ENCODE data around the gene ARHGAP15. TPM values are rescaled to one million over a fixed set of nuclear protein-coding genes. Genes with fewer than 3 reads are reported as not detected.
"Not testable (repeated sequence)": the region's sequence is repeated elsewhere in the genome, so short reads cannot be mapped to it uniquely, and the experiment has no call there.

The ARHGAP15 gene
- total RNA-seq, result 1 to 10 TPM; 2.2 to 8.8 TPM
- long read RNA-seq, partial matches to known transcripts, result 0 of 1 reads
- long read RNA-seq, other reads (novel, unspliced or antisense), result 1 of 1 reads

DNA sequence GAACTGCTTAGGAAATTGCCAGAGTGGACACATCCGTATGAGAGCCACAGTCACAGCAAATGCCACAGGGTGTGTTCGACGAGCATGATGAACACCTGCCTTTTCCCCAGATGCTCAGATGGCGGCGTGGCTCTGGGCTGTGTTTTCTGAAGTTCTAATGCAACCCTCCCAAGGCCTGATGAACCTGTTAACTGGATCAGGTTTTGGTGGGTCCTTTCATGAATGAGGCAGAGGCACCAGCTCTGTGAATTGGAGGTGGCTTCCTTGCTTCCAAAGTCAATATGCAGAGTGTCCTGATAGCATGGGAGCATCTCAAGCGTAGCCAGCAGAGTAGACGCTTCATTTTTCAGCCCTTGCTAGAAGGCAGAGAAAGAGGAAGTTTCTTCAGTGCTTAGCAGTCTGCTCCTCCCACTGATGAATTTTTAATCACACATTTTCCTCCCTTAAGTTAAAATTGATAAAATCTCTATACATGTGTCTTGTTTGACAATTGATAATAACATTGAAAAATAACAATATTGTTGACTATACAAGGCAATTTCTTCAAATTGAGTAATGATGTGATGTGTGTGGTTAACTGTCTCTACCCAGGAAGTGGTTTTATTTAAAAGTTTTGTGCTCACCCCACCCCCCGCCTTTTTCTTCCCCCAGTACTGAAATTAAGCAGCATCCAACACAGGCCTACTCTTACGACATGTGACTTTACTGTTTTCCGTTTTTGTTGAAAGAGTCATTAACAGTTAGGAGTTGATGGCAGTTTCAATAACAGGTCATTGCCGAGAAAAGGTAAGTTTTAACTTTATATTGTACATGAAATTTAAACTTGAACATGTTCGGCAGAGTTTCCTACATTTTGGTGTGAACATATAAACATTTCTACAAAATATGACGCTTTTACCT is at the start of gene ARHGAP15:
Gene ARHGAP15 (plus strand): TSS at position 739 of the 900 bp plus-strand sequence.
- intact Hi-C loops (cut with DNase I, micrococcal nuclease), result no loop called here
- ATAC-seq, result peak; percentile 44
- peak in 1 of 2 donors; percentile 45 for DNase-seq

DNA sequence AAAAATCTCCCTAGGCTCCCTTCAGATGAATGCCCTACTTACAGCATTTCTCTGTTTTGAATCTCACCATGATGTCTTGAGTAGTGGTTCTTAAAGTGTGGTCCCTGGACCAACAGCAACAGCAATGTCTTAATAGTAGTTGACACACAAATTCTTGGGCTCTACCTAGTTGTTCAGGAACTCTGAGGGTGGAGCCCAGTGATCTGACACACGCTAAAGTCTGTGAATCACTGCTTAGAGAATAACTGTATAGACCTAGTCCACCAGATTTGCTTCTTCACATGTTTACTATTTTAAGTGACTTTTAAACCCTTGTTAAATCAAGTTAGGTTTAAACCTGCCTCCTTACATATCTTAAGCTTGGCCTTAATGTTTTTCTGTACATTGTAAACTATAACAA is 47.6 kb upstream of the ARHGAP15 start:
- intact Hi-C loops (cut with DNase I, micrococcal nuclease), result no loop called here
- DNase-seq (no peak), ATAC-seq (no peak)

DNA sequence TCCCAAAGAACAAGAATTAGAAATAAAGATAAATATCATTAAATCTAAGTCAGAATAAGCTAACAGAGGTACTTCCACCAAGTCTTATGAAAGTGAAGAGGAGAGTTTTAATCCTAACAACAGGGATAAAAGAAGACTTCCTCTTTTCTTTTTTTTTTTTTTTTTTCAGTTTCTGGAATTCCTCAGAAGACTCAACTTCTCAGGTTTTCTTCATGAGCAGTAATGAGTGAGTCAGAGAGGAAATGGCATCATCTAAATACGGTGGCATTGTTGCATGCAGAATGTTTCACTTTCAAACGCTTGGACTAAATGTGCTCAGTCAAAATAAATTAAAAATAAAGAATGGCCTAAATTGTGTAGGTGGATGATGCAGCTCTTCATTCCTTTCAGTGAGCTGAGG is 45.6 kb upstream of the ARHGAP15 start:
- ATAC-seq, result no peak
- DNase-seq, result no peak
- intact Hi-C loops (cut with DNase I, micrococcal nuclease), result no loop called here

DNA sequence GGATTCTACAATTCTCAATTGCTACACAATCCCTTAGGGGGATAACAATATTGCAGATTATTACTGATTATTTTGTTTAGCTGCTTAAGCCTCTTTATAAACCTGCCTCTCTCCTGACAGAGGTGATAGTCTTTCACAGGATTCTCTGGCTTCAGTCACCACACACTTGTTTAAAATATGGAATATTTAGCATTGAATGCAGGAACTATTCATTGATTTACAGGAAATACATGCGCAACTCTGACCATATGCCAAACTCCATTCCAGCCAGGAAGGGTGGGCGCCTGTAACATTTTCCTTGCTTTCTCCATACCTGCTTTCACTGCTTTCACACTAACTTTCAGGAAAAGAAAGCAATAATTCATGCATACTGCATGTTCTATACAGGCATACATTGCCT is 44.8 kb upstream of the ARHGAP15 start:
- DNase-seq (no peak), ATAC-seq (no peak)
- intact Hi-C loops (cut with DNase I, micrococcal nuclease), result no loop called here

DNA sequence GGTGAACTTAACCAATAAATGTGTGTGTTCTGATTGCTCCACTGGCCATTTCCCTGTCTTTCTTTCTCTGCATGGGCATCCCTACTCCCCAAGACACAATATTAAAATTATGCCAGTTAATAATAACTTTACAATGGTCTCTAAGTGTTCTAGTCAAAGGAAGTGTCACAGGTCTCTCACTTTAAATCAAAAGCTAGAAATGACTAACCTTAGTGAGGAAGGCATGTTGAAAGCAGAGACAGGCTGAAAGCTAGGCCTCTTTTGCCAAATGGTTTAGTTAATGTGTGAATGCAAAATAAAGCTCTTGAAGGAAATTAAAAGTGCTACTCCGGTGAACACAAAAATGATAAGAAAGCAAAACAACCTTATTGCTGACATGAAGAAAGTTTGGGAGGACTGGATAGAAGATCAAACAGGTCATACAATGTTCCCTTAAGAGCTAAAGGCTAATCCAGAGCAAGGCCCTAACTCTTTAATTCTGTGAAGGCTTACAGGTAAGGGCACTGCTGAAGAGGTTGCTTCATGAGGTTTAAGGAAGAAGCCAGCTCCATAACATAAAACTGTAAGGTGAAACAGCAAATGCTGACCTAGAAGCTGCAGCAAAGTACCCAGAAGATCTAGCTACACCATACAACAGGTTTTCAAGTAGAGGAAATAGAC is 44.0 kb upstream of the ARHGAP15 start:
- ATAC-seq (no peak), DNase-seq (no peak)
- intact Hi-C loops (cut with DNase I, micrococcal nuclease), result no loop called here

DNA sequence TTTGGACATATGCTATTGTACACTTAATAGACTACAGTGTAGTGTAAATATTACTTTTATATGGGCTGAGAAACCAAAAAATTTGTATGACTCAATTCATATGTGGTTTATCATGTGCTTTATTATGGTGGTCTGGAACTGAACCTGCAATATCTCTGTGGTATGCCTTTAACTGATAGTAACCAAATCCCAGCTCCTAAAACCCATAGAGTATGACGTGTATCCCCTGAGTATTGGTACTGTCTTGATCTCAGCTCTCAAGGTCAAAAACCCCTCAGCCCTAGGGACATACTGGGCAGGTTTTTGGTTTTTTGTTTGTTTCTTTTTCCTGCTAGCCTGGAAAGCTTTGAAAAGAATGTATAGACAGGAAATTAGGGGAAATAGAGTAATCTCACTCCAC is 42.2 kb upstream of the ARHGAP15 start:
- intact Hi-C loops (cut with DNase I, micrococcal nuclease), result no loop called here
- ATAC-seq (no peak), DNase-seq (no peak)

DNA sequence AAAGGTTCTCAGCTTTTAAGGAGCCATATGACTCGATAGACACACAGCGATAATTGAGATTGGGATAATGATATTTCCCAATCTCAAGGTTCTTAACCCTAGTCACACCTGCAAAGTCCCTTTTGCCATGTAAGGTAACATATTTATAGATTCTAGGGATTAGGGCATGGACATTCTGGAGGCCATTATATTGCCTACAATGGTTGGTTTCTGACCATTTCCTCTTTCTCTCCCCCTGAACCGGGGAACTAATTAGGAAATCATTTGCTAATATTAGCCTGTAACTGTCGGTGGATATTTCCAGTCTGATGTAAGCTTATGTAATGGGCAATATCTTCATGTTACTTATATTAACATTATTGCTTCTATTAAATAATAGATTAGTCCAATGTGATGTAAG is 40.8 kb upstream of the ARHGAP15 start:
- intact Hi-C loops (cut with DNase I, micrococcal nuclease), result no loop called here
- DNase-seq (no peak), ATAC-seq (no peak)

DNA sequence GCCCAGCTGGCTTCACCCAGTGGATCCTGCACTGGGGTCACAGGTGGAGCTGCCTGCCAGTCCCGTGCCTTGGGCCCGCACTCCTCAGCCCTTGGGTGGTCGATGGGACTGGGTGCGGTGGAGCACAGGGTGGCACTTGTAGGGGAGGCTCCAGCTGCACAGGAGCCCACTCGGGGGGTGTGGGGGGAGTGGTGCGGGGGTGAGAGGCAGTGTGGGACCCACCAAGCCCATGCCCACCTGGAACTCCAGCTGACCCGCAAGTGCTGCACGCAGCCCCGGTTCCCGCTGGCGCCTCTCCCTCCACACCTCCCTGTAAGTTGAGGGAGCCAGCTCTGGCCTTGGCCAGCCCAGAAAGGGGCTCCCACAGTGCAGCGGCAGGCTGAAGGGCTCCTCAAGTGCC is 39.7 kb upstream of the ARHGAP15 start:
- ATAC-seq; DNase-seq; intact Hi-C loops (cut with DNase I, micrococcal nuclease): not testable (repeated sequence)

DNA sequence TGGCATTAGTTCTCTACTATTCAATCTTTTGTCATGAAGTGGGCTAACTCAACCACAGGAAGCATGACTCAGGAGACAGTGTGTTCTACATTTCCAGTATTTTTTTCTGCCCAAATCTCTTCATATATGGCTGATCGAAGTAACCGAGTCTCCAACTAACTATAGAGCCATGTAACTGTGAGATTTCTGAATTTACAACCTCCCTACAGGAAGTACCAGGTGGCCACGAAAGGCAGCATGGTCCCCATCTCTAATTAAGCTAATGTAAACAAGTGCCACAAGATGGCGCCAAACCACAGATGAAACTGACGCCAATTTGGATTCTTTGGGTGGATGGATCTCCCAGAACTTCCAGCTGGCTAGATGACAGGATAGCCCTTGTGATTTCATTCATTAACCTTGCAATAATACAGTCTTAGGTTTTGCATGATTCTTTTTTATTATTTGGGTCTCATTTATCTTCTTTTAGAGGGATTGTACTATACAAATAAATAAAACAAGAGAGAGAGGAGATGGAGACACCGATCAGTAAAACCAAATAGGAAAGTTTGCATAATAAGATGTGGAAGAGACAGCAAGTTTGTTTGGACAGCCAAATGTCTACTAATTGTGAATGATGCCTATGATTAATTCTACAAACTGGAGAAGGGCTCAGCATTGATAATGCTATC is 18.3 kb upstream of the ARHGAP15 start:
- DNase-seq (peak in 1 of 2 donors; percentile 63), ATAC-seq (peak; percentile 56)
- intact Hi-C loops (cut with DNase I, micrococcal nuclease), result loop anchor here in 1 of 2 donors (10.0 kb wide), 1 partner anchor 144 kb away; no protein-coding TSS in a partner anchor

DNA sequence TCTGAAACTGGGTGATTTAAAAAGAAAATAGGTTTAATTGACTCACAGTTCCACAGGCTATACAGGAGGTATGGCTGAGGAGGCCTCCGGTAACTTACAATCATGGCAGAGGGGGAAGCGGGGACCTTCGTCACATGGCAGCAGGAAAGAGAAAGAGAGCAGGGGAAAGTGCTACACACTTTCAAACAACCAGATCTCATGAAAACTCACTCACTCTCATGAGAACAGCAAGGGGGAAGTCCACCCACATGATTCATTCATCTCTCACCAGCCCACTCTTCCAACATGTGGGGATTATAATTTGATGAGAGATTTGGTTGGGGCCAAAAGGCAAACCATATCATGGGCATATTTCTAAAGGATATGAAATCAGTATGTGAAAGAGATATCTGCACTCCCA is 12.0 kb upstream of the ARHGAP15 start:
- intact Hi-C loops (cut with DNase I, micrococcal nuclease), result loop anchor here in 1 of 2 donors (10.0 kb wide), 1 partner anchor 138 kb away; no protein-coding TSS in a partner anchor
- no peak for DNase-seq
- ATAC-seq, result no peak

DNA sequence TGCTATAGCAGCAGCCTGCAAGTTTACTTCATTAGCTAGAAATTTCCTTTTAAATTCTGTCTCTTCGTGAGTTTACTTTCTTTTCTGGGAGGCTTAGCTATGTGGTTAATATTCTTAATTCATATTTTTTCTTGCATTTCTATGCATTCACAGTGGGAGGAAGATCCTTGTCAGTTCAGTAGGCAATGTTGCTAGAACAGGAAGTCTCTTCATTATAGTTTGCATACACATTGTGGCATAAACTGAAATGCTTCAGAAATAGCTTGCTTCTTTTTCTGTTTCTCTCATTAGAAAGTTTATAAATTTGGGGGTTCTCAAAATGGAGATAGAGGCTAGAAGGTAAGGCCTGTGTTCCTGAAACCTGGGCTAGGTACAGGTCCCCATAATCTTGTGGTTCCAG is 8.1 kb upstream of the ARHGAP15 start:
- ATAC-seq (no peak), DNase-seq (no peak)
- intact Hi-C loops (cut with DNase I, micrococcal nuclease), result no loop called here

DNA sequence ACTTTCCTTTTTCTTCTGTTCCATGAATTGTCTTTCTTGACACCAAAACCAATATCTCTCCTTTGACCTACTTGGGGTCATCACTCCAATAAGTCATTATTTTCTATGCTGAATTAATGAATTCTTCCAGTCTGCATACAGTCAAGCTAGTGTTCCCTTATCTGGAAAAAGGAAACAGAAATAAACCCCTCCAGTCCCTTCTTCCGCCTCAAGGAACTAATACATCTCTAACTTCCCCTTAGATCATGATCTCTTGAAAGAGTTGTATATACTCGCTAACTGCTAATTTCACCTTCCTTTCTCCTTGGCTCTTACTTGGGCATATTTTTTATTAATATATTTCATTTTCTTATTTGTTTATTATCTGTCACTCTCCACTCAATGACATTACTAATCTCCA is 7.3 kb upstream of the ARHGAP15 start:
- ATAC-seq (no peak), DNase-seq (no peak)
- intact Hi-C loops (cut with DNase I, micrococcal nuclease), result no loop called here

DNA sequence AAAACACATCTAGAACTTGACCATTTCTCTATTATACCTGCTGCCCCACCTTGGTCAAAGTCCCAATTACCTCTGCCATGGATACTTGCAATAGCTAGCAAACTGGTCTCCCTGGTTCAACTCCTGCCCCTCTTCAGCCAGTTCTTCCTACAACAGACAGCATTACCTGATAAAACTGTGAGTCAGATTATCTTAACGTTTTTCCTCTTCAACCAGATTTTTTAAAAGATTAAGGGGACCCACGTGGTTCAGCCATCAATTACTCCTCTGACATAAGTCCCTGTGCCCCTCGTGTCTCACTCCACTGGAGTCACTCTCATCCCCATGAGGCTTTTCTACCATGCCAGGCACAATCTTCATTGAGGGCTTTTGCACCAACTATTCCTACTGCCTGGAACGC is 5.3 kb upstream of the ARHGAP15 start:
- ATAC-seq (no peak), DNase-seq (no peak)
- intact Hi-C loops (cut with DNase I, micrococcal nuclease), result no loop called here

DNA sequence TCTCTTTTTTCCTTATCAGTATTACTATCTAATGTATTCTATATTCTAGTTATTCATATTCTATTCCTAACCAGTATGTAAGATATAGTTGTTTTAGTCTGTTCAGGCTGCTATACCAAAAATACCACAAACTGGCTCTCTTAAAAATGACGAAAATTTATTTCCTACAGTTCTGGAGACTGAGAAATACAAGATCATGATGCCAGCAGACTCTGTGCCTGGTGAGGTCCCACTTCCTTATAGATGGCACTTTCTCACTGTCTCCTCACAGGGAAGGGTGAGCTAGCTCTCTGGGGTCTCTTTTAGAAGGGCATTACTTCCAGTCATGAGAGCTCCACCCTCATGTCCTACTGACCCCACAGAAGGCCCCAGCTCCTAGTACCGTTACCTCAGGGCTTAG is 4.8 kb upstream of the ARHGAP15 start:
- ATAC-seq, result no peak
- intact Hi-C loops (cut with DNase I, micrococcal nuclease), result no loop called here
- DNase-seq, result no peak

DNA sequence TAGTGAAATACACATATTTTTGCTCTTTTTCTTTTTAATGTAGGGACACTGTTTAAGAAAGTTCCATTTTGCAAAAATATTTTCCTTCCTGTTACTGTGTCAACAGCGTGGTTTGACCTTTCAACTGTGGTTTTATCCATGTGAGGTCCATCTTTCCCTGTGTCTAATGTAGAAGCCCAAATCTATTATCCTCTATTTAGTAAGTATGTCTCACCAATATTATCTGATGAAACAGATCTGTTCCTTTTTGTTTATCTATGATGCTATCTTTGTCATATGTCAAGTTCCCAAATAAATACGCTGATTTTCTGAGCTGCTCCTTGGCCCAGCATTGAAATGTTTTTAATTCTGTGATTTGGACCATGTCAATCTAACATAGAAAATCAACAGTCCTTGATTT is 3.5 kb upstream of the ARHGAP15 start:
- ATAC-seq (no peak), DNase-seq (no peak)
- intact Hi-C loops (cut with DNase I, micrococcal nuclease), result no loop called here

DNA sequence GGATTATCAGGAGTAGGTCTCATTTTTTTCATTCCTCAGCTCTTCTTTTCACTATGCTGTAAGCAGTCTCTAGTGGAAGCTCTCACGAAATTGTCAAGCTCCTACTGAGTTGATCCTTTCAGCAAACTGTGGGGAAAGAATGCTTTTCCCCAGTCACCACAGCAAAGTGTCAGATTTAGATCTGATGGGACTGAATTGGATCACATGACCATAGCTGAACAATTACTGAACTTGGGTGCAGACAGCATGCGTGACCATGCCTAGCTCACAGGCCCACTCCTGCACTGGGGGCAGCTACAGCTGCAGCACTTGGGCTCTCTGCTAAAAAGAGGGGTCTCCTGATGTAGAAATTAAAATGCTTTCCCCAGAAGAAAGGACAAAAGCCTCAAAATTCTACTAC is 3.1 kb downstream of the ARHGAP15 start:
- intact Hi-C loops (cut with DNase I, micrococcal nuclease), result no loop called here
- DNase-seq, result no peak
- ATAC-seq, result no peak

DNA sequence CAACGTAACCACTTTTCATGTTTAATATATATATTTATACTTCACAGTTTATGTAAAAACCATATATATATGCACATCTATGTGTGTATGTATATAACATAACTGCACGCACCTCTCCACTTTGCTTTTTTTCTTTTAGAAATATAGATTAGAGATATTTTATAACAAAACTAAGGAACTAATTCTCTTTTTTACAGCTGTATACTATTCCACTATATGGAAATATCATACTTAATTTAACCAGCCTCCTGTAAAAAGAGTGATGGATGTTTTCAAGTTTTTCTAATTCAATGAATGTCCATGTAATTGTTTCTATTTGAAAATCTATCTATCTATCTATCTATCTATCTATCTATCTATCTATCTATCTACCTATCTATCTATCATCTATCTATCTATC is 4.6 kb downstream of the ARHGAP15 start:
- ATAC-seq (no peak), DNase-seq (no peak)
- intact Hi-C loops (cut with DNase I, micrococcal nuclease), result no loop called here

DNA sequence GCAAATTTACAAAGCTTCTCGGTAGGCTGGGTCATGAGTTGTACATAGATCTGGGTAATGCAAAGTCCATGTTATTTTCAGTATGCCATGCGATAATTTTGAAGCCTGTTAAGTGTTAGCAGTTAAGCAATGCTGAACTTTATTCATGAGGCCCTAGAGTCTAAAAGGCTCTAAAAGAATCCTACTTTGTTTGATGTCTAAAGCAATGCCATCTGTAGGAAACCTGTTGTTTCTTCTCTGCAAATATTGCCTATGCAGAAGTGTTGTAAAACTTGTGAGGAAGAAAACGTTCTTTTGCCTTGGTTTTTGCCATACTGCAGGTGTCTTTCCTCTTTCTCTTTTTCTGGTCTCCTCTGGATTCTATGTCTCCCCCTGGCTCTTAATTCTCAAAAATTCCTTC is 9.1 kb downstream of the ARHGAP15 start:
- ATAC-seq (no peak), DNase-seq (no peak)
- intact Hi-C loops (cut with DNase I, micrococcal nuclease), result no loop called here

DNA sequence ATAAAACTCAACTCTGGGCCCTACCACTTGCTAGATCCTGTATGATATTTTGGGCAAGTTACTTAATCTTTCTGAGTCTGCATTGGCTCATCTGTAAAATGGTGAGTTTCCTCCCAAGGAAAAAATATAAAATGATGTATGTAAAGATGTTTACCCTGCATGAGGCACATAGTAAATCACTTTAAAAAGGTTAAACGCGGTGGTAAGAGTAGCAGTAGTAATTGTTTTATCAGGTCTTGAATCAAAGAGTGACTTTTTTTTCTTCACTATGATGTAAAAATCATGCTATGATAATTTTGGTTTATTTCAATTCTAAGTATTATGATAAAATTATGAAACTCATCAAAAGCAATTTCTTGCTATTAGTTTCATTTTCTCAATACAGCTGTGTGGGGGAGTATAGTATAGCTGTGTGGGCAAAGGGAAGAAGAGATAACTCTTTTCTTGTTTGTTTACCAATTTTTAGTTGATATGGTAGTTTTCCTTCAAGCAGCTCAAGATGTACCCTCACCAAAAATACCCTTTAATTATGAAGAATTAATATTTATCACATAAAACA is 10.7 kb downstream of the ARHGAP15 start:
- intact Hi-C loops (cut with DNase I, micrococcal nuclease), result no loop called here
- ATAC-seq (no peak), DNase-seq (no peak)

Data from left colon (tissue), 2 donors.